SU-DHL-6 (cell line): Measurements from ENCODE around the gene SLC27A1.

Experiments used
- EZH2phosphoT487 ChIP-seq: fragments of 200-600 bp; sonication (generic), shearing (Covaris generic); conservative IDR thresholded peaks from 2 replicates; pipeline ENCODE4 v1.6.1; 2018; ENCODE audit warnings: mild to moderate bottlenecking, antibody characterized with exemption, low read length, moderate library complexity, mixed read lengths
- TF ChIP-seq, protein P1 (sequence below): fragments of 200-600 bp; sonication (generic); IDR thresholded peaks from one replicate; pipeline ENCODE4 v1.5.1; 2017; ENCODE audit warnings: antibody characterized with exemption, mild to moderate bottlenecking, low read length, moderate library complexity; ENCODE audit not compliant: insufficient read depth, poor library complexity, severe bottlenecking

DNA sequence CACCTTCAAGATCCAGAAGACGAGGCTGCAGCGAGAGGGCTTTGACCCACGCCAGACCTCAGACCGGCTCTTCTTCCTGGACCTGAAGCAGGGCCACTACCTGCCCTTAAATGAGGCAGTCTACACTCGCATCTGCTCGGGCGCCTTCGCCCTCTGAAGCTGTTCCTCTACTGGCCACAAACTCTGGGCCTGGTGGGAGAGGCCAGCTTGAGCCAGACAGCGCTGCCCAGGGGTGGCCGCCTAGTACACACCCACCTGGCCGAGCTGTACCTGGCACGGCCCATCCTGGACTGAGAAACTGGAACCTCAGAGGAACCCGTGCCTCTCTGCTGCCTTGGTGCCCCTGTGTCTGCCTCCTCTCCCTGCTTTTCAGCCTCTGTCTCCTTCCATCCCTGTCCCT is 34.1 kb downstream of the SLC27A1 start:
- TF ChIP-seq, protein P1, sequence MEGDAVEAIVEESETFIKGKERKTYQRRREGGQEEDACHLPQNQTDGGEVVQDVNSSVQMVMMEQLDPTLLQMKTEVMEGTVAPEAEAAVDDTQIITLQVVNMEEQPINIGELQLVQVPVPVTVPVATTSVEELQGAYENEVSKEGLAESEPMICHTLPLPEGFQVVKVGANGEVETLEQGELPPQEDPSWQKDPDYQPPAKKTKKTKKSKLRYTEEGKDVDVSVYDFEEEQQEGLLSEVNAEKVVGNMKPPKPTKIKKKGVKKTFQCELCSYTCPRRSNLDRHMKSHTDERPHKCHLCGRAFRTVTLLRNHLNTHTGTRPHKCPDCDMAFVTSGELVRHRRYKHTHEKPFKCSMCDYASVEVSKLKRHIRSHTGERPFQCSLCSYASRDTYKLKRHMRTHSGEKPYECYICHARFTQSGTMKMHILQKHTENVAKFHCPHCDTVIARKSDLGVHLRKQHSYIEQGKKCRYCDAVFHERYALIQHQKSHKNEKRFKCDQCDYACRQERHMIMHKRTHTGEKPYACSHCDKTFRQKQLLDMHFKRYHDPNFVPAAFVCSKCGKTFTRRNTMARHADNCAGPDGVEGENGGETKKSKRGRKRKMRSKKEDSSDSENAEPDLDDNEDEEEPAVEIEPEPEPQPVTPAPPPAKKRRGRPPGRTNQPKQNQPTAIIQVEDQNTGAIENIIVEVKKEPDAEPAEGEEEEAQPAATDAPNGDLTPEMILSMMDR, result no peak
- no peak for TF ChIP-seq EZH2phosphoT487
